ENCODE measurements around the gene ST6GALNAC3.

Gene ST6GALNAC3

DNA sequence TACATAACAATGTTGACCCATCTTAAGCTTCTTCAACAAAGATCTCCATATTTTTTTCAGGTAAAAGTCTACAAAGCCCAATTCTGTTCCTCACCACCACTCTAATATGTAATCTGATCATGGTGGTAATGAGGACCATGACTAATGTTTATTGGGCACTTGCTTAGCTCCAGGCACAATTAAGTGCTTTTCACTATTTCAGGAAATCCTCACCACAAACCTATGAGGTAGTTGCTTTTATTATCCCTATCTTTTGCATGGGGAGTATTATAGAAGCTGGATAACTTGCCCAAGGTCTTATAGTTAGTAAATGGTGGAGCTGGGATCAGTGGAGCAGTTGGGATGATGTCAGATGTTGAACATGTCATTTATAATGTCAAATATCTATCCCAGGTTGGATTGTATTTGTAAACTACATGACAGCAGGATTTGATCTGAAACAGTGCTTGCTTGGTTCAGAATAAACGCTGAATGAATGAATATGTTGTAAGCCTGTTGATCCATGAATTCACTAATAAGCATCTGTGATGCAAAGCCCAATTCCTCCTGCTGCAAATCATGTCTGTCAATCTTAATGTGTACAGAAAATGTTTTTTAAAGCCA lies 509.4 kb downstream of the ST6GALNAC3 start:
- no peak overlapping the region for H3K27ac ChIP-seq
- TF ChIP-seq, protein P1, sequence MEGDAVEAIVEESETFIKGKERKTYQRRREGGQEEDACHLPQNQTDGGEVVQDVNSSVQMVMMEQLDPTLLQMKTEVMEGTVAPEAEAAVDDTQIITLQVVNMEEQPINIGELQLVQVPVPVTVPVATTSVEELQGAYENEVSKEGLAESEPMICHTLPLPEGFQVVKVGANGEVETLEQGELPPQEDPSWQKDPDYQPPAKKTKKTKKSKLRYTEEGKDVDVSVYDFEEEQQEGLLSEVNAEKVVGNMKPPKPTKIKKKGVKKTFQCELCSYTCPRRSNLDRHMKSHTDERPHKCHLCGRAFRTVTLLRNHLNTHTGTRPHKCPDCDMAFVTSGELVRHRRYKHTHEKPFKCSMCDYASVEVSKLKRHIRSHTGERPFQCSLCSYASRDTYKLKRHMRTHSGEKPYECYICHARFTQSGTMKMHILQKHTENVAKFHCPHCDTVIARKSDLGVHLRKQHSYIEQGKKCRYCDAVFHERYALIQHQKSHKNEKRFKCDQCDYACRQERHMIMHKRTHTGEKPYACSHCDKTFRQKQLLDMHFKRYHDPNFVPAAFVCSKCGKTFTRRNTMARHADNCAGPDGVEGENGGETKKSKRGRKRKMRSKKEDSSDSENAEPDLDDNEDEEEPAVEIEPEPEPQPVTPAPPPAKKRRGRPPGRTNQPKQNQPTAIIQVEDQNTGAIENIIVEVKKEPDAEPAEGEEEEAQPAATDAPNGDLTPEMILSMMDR (conservative IDR thresholded peaks at IDR 0.05): no peak

DNA sequence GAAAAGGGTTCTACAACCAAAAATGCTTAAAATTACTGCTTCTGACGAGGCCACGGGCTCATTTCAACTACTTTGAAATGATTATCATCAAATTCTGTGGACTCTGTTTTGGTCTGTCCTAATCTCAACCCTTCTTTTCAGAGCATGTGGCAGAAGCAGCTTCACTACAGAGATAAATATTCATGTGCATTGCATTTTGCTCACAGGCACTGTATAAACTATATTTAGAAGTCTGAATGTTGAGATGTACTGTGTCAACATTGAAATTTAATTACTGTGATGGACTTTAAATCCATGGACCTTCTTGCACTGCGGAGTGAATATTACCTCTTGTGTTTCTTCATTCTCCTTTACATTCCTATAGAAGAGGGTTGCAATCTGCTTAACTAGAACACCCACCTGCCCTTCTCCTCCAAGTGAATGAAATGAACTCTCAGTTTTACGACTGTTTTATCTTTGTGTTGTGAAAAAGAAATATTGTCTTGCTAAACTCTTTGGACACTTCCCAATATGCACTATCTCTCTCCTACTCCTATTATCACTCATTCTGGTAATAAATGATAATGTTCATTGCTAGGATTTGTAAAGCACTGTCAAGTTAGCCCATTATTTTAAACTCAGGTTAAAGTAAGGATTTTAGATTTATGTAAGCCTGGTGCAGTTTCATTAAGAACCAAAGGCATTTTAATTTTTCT lies 511.6 kb downstream of the ST6GALNAC3 start:
- 0 out of 2 replicates have a peak overlapping the region, but pooled peaks have one; percentile 8 for H3K27ac ChIP-seq
- TF ChIP-seq, protein P1 (conservative IDR thresholded peaks at IDR 0.05): no peak

DNA sequence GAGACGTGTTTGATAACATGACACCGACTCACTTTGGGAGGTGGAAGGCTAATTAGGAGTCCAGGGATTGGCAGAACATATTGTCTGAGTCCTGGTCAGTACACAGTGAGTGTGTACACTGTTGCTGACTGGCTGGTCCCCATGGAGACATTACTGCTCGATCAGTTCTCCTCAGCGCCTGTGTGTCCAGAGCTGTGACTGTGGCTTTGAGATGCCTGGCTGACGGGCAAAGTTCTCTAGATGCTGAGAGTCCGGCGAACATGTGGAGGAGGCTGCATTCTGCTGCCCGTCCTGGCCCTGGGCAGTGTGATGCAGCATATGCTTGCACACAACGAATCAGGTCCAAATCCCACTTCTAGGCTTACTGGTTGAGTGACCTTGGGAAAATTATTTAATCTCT lies 512.7 kb downstream of the ST6GALNAC3 start:
- TF ChIP-seq, protein P1 (conservative IDR thresholded peaks at IDR 0.05): no peak
- H3K27ac ChIP-seq: no peak overlapping the region

DNA sequence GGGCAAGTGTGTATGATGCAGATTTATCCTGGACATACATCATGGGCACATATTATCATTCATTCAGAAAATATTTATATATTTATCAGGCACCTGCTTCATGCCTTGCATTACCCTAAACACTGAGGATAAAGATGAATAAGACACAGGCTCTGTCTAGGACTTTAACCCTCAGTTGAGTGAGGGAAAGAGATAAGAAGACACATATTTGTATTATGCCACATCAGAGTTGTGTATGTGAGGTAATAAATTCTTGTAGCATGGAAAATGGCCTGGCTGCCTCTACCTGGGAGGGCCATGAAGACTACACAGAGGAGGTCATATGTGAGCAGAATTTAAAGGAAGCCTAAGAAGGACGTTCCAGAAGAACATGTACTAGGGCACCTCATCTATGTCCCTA lies 516.9 kb downstream of the ST6GALNAC3 start:
- no peak overlapping the region for H3K27ac ChIP-seq
- TF ChIP-seq, protein P1 (conservative IDR thresholded peaks at IDR 0.05): no peak

DNA sequence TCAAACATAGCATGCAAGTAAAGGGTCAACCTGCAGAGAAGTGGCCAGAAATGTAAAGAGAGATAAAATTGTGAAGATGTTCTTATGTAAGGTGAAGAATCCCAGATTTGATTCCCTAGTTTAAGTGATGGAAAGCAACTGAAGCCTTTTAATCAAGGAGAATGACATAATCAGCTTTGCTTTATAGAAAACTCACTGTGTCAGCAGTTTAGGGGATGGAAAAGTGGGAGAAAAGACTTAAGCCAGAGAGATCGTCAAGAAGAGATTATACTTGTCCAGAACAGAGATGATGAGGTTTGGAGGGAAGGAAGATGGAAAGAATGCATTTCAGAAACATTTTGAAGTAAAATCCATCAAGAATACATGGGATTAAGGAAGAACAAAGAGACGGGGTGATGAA lies 517.4 kb downstream of the ST6GALNAC3 start:
- TF ChIP-seq, protein P1 (conservative IDR thresholded peaks at IDR 0.05): no peak
- no peak overlapping the region for H3K27ac ChIP-seq

DNA sequence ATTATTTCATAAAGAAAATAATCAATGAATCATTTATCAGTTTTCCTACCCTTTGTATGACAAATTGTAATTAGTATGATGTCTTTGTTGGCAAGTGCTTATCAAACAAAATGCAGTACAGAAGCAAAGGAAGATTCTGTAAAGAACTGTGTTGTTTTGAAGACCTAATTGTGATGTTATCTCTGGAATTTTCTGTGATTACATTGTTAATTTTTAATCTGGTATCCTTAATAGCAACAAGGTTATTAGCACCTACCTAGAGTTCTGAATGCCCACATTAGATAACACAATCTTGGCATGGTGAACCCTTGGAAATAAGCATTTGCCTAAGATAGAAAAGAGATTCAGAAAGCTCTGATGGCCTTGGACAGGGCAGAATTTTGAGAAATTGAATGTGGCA lies 518.6 kb downstream of the ST6GALNAC3 start:
- TF ChIP-seq, protein P1 (conservative IDR thresholded peaks at IDR 0.05): no peak
- no peak overlapping the region for H3K27ac ChIP-seq

DNA sequence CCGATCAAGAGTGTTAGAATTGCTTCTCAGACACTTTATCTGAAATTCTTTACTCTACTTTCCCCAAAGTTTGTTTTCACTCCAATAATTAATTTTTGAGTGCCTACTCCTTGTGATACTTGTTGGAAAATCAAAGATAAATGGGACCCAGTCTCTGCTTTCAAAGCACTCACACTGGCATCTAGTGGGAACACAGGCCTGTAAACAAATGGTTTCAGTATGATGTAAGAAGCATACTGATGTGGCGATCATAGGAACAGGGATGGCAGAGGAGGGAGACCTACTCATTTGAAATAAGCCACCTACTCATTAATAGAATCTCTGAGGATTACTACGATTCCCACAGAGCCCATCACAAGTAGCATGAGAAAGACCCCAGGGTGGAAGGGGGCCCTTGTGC lies 519.1 kb downstream of the ST6GALNAC3 start:
- TF ChIP-seq, protein P1 (conservative IDR thresholded peaks at IDR 0.05): no peak
- H3K27ac ChIP-seq: no peak overlapping the region

All from VCaP (cell line).